Neural progenitor cell (in vitro differentiated cells): Measurements from ENCODE around the gene ZNF892.

Source experiments
- CTCF ChIP-seq: fragments of 200-600 bp; sonication (generic); IDR thresholded peaks from 2 replicates; pipeline ENCODE4 v1.5.1; 2017; ENCODE audit warnings: antibody characterized with exemption, mild to moderate bottlenecking
- EZH2phosphoT487 ChIP-seq: fragments of 200-600 bp; sonication (generic); IDR thresholded peaks from 2 replicates; pipeline ENCODE4 v1.6.1; 2017; ENCODE audit warnings: antibody characterized with exemption

GRCh38 chr2:95206096-95206495 lies 1.2 kb upstream of the ZNF892 start:
- TF ChIP-seq CTCF = no peak
- TF ChIP-seq EZH2phosphoT487 = no peak
